ENCODE measurements around the gene CDH20.
A peak's percentile ranks its signal among the peaks of the same experiment; 100 is the strongest.

The CDH20 gene

GRCh38 chr18:61581578-61582201, 248.5 kb downstream of the CDH20 start:
- peak; percentile 71 for DNase-seq

- no peak for DNase-seq
Measured at GRCh38 chr18:61582202-61582710, 249.0 kb downstream of the CDH20 start.

- DNase-seq, result no peak
Measured at GRCh38 chr18:61583548-61583947, 250.3 kb downstream of the CDH20 start.

DNA sequence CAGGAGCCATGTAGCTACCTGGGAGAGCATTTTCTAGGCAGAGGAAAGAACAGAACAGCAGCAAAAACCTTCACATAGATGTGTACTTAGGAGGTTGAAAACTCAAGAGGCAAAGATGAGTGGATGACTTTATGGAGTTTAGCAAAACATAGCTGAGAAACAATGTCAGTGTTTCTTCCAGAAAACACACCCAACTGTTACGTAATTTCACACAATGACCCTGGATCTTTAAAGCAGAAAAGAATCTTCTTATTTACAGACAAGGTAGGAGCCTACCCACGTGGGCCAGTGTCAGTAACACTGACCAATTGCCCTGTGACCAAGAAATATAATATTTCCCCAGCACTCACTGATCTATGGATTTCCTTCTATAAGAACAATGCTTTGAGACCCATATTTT, 254.6 kb downstream of the CDH20 start:
- DNase-seq, result no peak

DNA sequence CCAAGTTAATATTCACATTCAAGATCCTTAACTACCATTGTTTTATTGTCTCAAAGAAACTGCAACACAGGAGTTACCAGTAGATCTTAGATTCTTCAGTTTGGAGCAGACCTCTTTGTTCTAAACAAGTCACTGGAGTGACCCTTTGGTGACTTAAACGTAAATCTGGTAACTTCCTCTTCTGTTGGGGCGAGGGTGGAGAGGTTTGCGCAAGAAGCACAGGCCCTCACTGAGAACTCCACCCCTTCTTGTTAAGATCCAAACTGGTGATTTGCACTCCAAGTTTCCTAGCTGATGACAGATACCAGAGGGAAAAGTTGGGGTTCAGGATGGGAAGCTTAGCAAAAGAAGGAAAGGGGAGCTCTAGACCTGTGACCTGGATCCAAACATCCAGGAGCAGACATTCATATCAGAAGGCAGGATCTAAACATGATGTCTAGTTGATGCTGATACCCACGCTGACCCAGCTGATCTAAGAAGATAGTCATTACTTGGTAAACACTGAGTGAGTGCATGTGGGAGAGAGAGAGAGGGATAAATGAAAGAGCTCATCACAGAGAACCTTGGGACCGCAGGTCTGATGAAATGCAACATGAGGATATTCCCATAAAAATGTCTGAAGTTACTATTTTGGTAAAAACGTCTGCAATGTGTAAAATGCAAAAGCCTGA, 256.0 kb downstream of the CDH20 start:
- DNase-seq, result no peak

DNA sequence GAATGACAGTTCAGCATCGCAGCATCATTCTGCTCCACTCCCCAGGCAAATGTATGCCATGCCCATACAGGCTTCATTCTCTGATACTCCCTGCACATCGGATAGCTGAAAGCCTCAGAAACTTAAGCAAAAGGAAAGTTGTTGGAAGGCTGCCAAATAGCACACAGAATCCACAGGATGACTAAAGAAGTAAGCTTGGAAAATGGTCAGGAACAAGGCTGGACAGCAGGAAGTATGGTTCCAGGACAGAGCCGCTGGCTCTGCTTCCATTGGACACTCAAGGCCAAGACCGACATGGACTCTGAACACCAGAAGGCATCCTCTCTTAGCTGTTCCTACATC, 256.5 kb downstream of the CDH20 start:
- DNase-seq, result no peak

- DNase-seq, result no peak
Measured at GRCh38 chr18:61591253-61591652, 258.0 kb downstream of the CDH20 start.

- DNase-seq, result no peak
Measured at GRCh38 chr18:61595615-61596251, 262.5 kb downstream of the CDH20 start.

GRCh38 chr18:61596296-61596695, 263.1 kb downstream of the CDH20 start:
- no peak for DNase-seq

- no peak for DNase-seq
Measured at GRCh38 chr18:61597316-61597715, 264.1 kb downstream of the CDH20 start.

- no peak for DNase-seq
Measured at GRCh38 chr18:61600422-61600821, 267.2 kb downstream of the CDH20 start.

DNA sequence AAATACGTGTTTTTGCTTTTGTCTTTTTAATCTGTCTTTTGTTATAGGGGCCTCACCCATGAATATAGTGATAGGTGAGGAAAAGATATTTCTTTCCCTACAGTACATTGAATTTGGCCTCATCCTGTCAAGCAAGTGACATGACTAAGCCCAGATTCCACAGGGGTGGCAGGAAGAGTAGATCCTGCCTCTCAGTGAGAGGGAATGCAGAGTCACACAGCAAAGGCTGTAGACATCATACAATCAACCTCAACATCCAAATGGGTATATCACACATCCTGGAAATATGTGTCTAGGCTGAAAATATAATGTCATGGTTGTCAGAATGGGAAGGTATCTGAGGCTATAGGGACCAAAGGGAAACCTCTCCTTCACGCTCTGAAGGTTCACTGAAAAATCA, 269.6 kb downstream of the CDH20 start:
- no peak for DNase-seq
